Iris pigment epithelial cell (primary cell): ENCODE results near the gene ZNF135.

ENCODE experiments used
- DNase-seq: peaks from one replicate; pipeline ENCODE4 v3.0.0-alpha.2; 2011; ENCODE audit warnings: low read depth

Gene ZNF135

GRCh38 chr19:58047672-58048071 is 11.4 kb upstream of the ZNF135 start:
- no peak for DNase-seq

- DNase-seq, result no peak
Observed at GRCh38 chr19:58052256-58052655, 6.8 kb upstream of the ZNF135 start.

- no peak for DNase-seq
Observed at GRCh38 chr19:58053480-58054156, 5.5 kb upstream of the ZNF135 start.

GRCh38 chr19:58054901-58055874 is 3.9 kb upstream of the ZNF135 start:
- peak; percentile 40 for DNase-seq

- no peak for DNase-seq
Observed at GRCh38 chr19:58056261-58056660, 2.8 kb upstream of the ZNF135 start.

GRCh38 chr19:58056861-58057260 is 2.2 kb upstream of the ZNF135 start:
- no peak for DNase-seq

- DNase-seq, result no peak
Observed at GRCh38 chr19:58058467-58058866, 615 bp upstream of the ZNF135 start.

- DNase-seq, result no peak
Observed at GRCh38 chr19:58059671-58060078, 593 bp downstream of the ZNF135 start.

- DNase-seq, result no peak
Observed at GRCh38 chr19:58060231-58060630, 1.1 kb downstream of the ZNF135 start.

- DNase-seq, result no peak
Observed at GRCh38 chr19:58063712-58064111, 4.6 kb downstream of the ZNF135 start.

GRCh38 chr19:58067240-58067912 is 8.3 kb downstream of the ZNF135 start:
- peak; percentile 7 for DNase-seq

- DNase-seq, result no peak
Observed at GRCh38 chr19:58079792-58080191, 20.7 kb downstream of the ZNF135 start.

- DNase-seq, result no peak
Observed at GRCh38 chr19:58083021-58083420, 23.9 kb downstream of the ZNF135 start.

GRCh38 chr19:58084596-58085347 is 25.7 kb downstream of the ZNF135 start:
- DNase-seq, result no peak

GRCh38 chr19:58085348-58085875 is 26.3 kb downstream of the ZNF135 start:
- DNase-seq, result no peak

GRCh38 chr19:58086825-58087710 is 28.0 kb downstream of the ZNF135 start:
- DNase-seq, result no peak

- no peak for DNase-seq
Observed at GRCh38 chr19:58088521-58089052, 29.5 kb downstream of the ZNF135 start.

- DNase-seq, result no peak
Observed at GRCh38 chr19:58089846-58090245, 30.8 kb downstream of the ZNF135 start.

GRCh38 chr19:58091251-58091995 is 32.3 kb downstream of the ZNF135 start:
- DNase-seq, result no peak

- DNase-seq, result no peak
Observed at GRCh38 chr19:58093071-58093470, 34.0 kb downstream of the ZNF135 start.
